Activated T-cell treated with anti-CD3 and anti-CD28 coated beads, Interleukin-2, amount 50 U/mL, for 4 hours (primary cell): ENCODE data around the gene SIGLEC9. TPM values are rescaled to one million over a fixed set of nuclear protein-coding genes. Genes with fewer than 3 reads are reported as not detected.

Experiments
- ATAC-seq, 2 donors: fragments of 200-7000 bp; cut with Tn5 transposase; one replicate each; pipeline ENCODE4 v1.10.0; 2021
- DNase-seq: peaks from one replicate; pipeline ENCODE4 v3.0.0-alpha.2; 2020
- H3K27me3 Mint-ChIP-seq: one replicate; pipeline ENCODE4 v1.8.0; 2021; ENCODE audit warnings: low read depth, mixed read lengths
- H3K36me3 Mint-ChIP-seq: one replicate; pipeline ENCODE4 v1.8.0; 2022; ENCODE audit warnings: mixed read lengths; ENCODE audit not compliant: insufficient read depth
- H3K4me1 Mint-ChIP-seq: one replicate; pipeline ENCODE4 v1.8.0; 2021; ENCODE audit warnings: low read depth, mixed read lengths
- H3K4me3 Mint-ChIP-seq: one replicate; pipeline ENCODE4 v1.8.0; 2021; ENCODE audit warnings: mild to moderate bottlenecking, moderate library complexity, mixed read lengths
- H3K9me3 Mint-ChIP-seq: one replicate; pipeline ENCODE4 v1.8.0; 2021; ENCODE audit warnings: mixed read lengths
- total RNA-seq, 3 donors: library from RNA; stranded (reverse); gene quantifications; one replicate each; pipeline ENCODE4 v1.2.1, GENCODE V29; 2021

Gene SIGLEC9
- total RNA-seq, 3 donors from 2014 or later = 0.22 to 0.43 (median 0.37) TPM

GRCh38 chr19:51103926-51104341, 20.8 kb upstream of the SIGLEC9 start:
- Mint-ChIP-seq H3K36me3 (peaks cover 32% of the 10 kb centered on the region), H3K9me3 (no peaks in the 10 kb centered on the region), H3K27me3 (no peaks in the 10 kb centered on the region), H3K4me1 (peaks cover 45% of the 10 kb centered on the region), H3K4me3 (no peak overlapping the region)
- no peak for DNase-seq
- ATAC-seq = no peak

- Mint-ChIP-seq H3K4me3 (peak overlapping the region; percentile 94), H3K4me1 (peaks cover 40% of the 10 kb centered on the region), H3K9me3 (no peaks in the 10 kb centered on the region), H3K27me3 (no peaks in the 10 kb centered on the region), H3K36me3 (peaks cover 20% of the 10 kb centered on the region)
- ATAC-seq (peak; percentile 23 to 30), DNase-seq (no peak)
Measured at GRCh38 chr19:51107406-51108065, 17.2 kb upstream of the SIGLEC9 start.

- Mint-ChIP-seq H3K4me1 (peaks cover 37% of the 10 kb centered on the region), H3K9me3 (no peaks in the 10 kb centered on the region), H3K4me3 (peak within 1 kb of the TSS; percentile 94), H3K36me3 (peaks cover 17% of the 10 kb centered on the region), H3K27me3 (no peaks in the 10 kb centered on the region)
- DNase-seq = peak; percentile 98
- ATAC-seq = peak; percentile 97 to 98
Measured at GRCh38 chr19:51108066-51108804, 16.5 kb upstream of the SIGLEC9 start, which contains the start of gene CTU1. TSS of gene CTU1 (minus strand) at chr19:51108409. CDS start at chr19:51104569, 3,840 bp downstream.

- DNase-seq = no peak
- Mint-ChIP-seq H3K27me3 (no peaks in the 10 kb centered on the region), H3K4me3 (peak overlapping the region; percentile 94), H3K9me3 (no peaks in the 10 kb centered on the region), H3K4me1 (peaks cover 37% of the 10 kb centered on the region), H3K36me3 (peaks cover 12% of the 10 kb centered on the region)
- ATAC-seq = peak; percentile 35 to 36
Measured at GRCh38 chr19:51108805-51109146, 15.9 kb upstream of the SIGLEC9 start.

GRCh38 chr19:51110666-51110971, 14.1 kb upstream of the SIGLEC9 start:
- ATAC-seq = no peak
- H3K27me3 Mint-ChIP-seq = no peaks in the 10 kb centered on the region
- no peak overlapping the region for H3K4me3 Mint-ChIP-seq
- DNase-seq = no peak
- peaks cover 5% of the 10 kb centered on the region for H3K36me3 Mint-ChIP-seq
- no peaks in the 10 kb centered on the region for H3K9me3 Mint-ChIP-seq
- peaks cover 41% of the 10 kb centered on the region for H3K4me1 Mint-ChIP-seq

GRCh38 chr19:51111606-51112005, 13.1 kb upstream of the SIGLEC9 start:
- peaks cover 1% of the 10 kb centered on the region for H3K36me3 Mint-ChIP-seq
- no peak overlapping the region for H3K4me3 Mint-ChIP-seq
- peaks cover 3% of the 10 kb centered on the region for H3K27me3 Mint-ChIP-seq
- peaks cover 43% of the 10 kb centered on the region for H3K4me1 Mint-ChIP-seq
- ATAC-seq = no peak
- H3K9me3 Mint-ChIP-seq = no peaks in the 10 kb centered on the region
- DNase-seq = no peak

- Mint-ChIP-seq H3K36me3 (no peaks in the 10 kb centered on the region), H3K27me3 (peaks cover 3% of the 10 kb centered on the region), H3K4me3 (no peak overlapping the region), H3K4me1 (peaks cover 39% of the 10 kb centered on the region), H3K9me3 (no peaks in the 10 kb centered on the region)
- no peak for DNase-seq
- ATAC-seq = peak; percentile 91 to 93
Measured at GRCh38 chr19:51114087-51114729, 10.5 kb upstream of the SIGLEC9 start.

- no peak for DNase-seq
- H3K36me3 Mint-ChIP-seq = no peaks in the 10 kb centered on the region
- no peak for ATAC-seq
- no peak overlapping the region for H3K4me3 Mint-ChIP-seq
- H3K9me3 Mint-ChIP-seq = no peaks in the 10 kb centered on the region
- H3K27me3 Mint-ChIP-seq = peaks cover 3% of the 10 kb centered on the region
- peaks cover 42% of the 10 kb centered on the region for H3K4me1 Mint-ChIP-seq
Measured at GRCh38 chr19:51116736-51117286, 7.9 kb upstream of the SIGLEC9 start.

- no peaks in the 10 kb centered on the region for H3K36me3 Mint-ChIP-seq
- ATAC-seq (no peak), DNase-seq (no peak)
- peaks cover 3% of the 10 kb centered on the region for H3K27me3 Mint-ChIP-seq
- peaks cover 65% of the 10 kb centered on the region for H3K4me1 Mint-ChIP-seq
- no peak overlapping the region for H3K4me3 Mint-ChIP-seq
- no peaks in the 10 kb centered on the region for H3K9me3 Mint-ChIP-seq
Measured at GRCh38 chr19:51119101-51119500, 5.6 kb upstream of the SIGLEC9 start.

- ATAC-seq = no peak
- Mint-ChIP-seq H3K27me3 (peaks cover 3% of the 10 kb centered on the region), H3K4me1 (peaks cover 68% of the 10 kb centered on the region)
Measured at GRCh38 chr19:51119611-51120010, 5.1 kb upstream of the SIGLEC9 start.

GRCh38 chr19:51120160-51120559, 4.5 kb upstream of the SIGLEC9 start:
- H3K4me3 Mint-ChIP-seq = no peak overlapping the region
- ATAC-seq (no peak), DNase-seq (no peak)
- peaks cover 69% of the 10 kb centered on the region for H3K4me1 Mint-ChIP-seq
- H3K9me3 Mint-ChIP-seq = no peaks in the 10 kb centered on the region
- H3K27me3 Mint-ChIP-seq = peaks cover 3% of the 10 kb centered on the region
- H3K36me3 Mint-ChIP-seq = no peaks in the 10 kb centered on the region

More at GRCh38 chr19:51119611-51120010, 5.1 kb upstream of the SIGLEC9 start:
- Mint-ChIP-seq H3K36me3 (no peaks in the 10 kb centered on the region), H3K4me3 (no peak overlapping the region), H3K9me3 (no peaks in the 10 kb centered on the region)
- DNase-seq = no peak

- ATAC-seq = no peak
- Mint-ChIP-seq H3K9me3 (no peaks in the 10 kb centered on the region), H3K4me3 (no peak overlapping the region), H3K27me3 (peaks cover under 1% of the 10 kb centered on the region), H3K36me3 (no peaks in the 10 kb centered on the region), H3K4me1 (peaks cover 63% of the 10 kb centered on the region)
- DNase-seq = no peak
Measured at GRCh38 chr19:51121257-51121656, 3.4 kb upstream of the SIGLEC9 start.

GRCh38 chr19:51122112-51122981, 2.4 kb upstream of the SIGLEC9 start:
- peaks cover 63% of the 10 kb centered on the region for H3K4me1 Mint-ChIP-seq
- no peaks in the 10 kb centered on the region for H3K36me3 Mint-ChIP-seq
- H3K4me3 Mint-ChIP-seq = no peak overlapping the region
- ATAC-seq = peak in 1 of 2 donors; percentile 22
- no peak for DNase-seq
- H3K27me3 Mint-ChIP-seq = no peaks in the 10 kb centered on the region
- H3K9me3 Mint-ChIP-seq = no peaks in the 10 kb centered on the region

- no peaks in the 10 kb centered on the region for H3K27me3 Mint-ChIP-seq
- no peaks in the 10 kb centered on the region for H3K36me3 Mint-ChIP-seq
- peak; percentile 33 for DNase-seq
- peak overlapping the region; percentile 49 for H3K4me3 Mint-ChIP-seq
- peaks cover 71% of the 10 kb centered on the region for H3K4me1 Mint-ChIP-seq
- no peaks in the 10 kb centered on the region for H3K9me3 Mint-ChIP-seq
- peak; percentile 45 to 52 for ATAC-seq
Measured at GRCh38 chr19:51123381-51123800, 1.3 kb upstream of the SIGLEC9 start.
